ENCODE measurements around the gene ZFP69B. TPM values are rescaled to one million over a fixed set of nuclear protein-coding genes. Genes with fewer than 3 reads are reported as not detected.

ZFP69B gene
- total and polyA plus RNA-seq, 2 donors (not counting 3 experiments of a cell fraction or from before 2014, with no cell fraction given), result 0.81 to 3.4 TPM

DNA sequence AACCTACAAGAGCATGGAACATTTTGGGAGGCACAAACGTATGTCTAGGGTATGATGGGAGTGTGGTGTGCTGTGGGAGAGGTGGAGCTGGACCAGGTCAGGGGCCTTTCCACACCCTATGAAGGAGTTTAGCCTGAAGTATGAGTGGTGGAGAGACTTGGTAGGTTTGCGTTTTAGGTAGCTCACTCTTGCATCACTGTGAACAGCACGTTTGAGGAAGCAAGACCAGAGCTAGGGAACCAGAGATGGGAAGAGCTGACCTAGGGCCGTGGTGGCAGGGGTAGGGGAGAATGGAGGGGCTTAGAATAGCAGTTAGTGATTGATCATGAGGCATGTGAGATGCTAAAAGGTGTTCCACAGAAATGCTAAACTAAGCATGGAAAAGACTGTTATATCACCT is 25.1 kb upstream of the ZFP69B start:
- Histone ChIP-seq H2AFZ (ENCODE audit: low read depth, low read length) (no peak overlapping the region), H3K9ac (replicated peaks; ENCODE audit: extremely low read depth, insufficient read depth, low read length) (no peak overlapping the region), H3K4me2 (ENCODE audit: insufficient read depth, low read length) (no peak overlapping the region), H3K9me3 (replicated peaks; ENCODE audit: control insufficient read depth, insufficient read depth, low read length) (no peaks in the 10 kb centered on the region), H4K20me1 (replicated peaks; ENCODE audit: control insufficient read depth, extremely low read depth, insufficient read depth, low read length) (no peaks in the 10 kb centered on the region), H3K4me1 (ENCODE audit: control insufficient read depth, extremely low read depth, insufficient read depth, low read length) (no peaks in the 10 kb centered on the region), H3K4me3 (replicated peaks in 1 of 3; ENCODE audit: insufficient read depth in 1 of 3, low read depth in 1 of 3, low read length in 3 of 3) (no peak overlapping the region), H3K27me3 (ENCODE audit: control insufficient read depth in 2 of 2, insufficient read depth in 2 of 2, low read length in 2 of 2) (no peaks in the 10 kb centered on the region), H3K79me2 (ENCODE audit: control insufficient read depth, insufficient read depth, low read length) (no peaks in the 10 kb centered on the region), H3K9me1 (replicated peaks; ENCODE audit: control insufficient read depth, extremely low read depth, insufficient read depth, low read length) (no peaks in the 10 kb centered on the region), H3K36me3 (ENCODE audit: control insufficient read depth in 2 of 2, extremely low read depth in 1 of 2, insufficient read depth in 2 of 2, low read length in 2 of 2) (no peaks in the 10 kb centered on the region), H3K27ac (ENCODE audit: insufficient read depth, low read depth, low read length) (no peak overlapping the region)
- FAIRE-seq (no peak), DNase-seq (ENCODE audit: low read depth, low spot score) (no peak)
- intact Hi-C loops (cut with micrococcal nuclease), result no loop called here
- BruUV-seq (replicated peaks), result no TSS peak
- TF ChIP-seq JUN (IDR thresholded peaks at IDR 0.05; ENCODE audit: borderline replicate concordance, insufficient read depth, insufficient read length, low read depth), result no peak
- CTCF ChIA-PET, result interaction anchor here (0.6 to 4.8 kb wide), 4 partner anchors 13 to 299 kb away, joined by 3 to 34 read pairs (median 8); no protein-coding TSS in a partner anchor
- POLR2A ChIA-PET, result no interaction called here
- dilution Hi-C loops (cut with MboI; ENCODE audit: extremely low pct_ligation_motif_present, low sequenced_read_pairs), result no loop called here

DNA sequence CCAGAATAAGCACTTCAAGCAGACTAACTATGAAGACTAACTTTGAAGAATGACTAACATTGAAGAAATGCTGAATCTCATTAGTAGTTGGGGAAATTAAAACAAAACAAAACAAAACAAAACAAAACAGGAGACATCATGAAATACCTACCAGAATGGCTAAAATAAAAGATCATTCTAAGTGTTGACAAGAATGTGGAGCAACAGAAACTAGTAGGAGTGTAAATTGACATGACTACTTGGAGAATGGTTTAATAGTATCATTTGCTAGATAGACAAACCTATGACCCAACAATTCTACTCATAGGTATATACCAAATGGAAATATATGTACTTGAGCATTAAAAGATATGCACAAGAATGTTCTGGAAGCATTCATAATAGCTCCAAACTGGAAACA is 18.9 kb upstream of the ZFP69B start:
- peaks cover 2% of the 10 kb centered on the region for H3K4me1 ChIP-seq (ENCODE audit: control insufficient read depth, extremely low read depth, insufficient read depth, low read length)
- H3K27me3 ChIP-seq (ENCODE audit: control insufficient read depth in 2 of 2, insufficient read depth in 2 of 2, low read length in 2 of 2), result no peaks in the 10 kb centered on the region
- no peaks in the 10 kb centered on the region for H3K79me2 ChIP-seq (ENCODE audit: control insufficient read depth, insufficient read depth, low read length)
- no peaks in the 10 kb centered on the region for H4K20me1 ChIP-seq (replicated peaks; ENCODE audit: control insufficient read depth, extremely low read depth, insufficient read depth, low read length)
- no peak overlapping the region for H3K4me2 ChIP-seq (ENCODE audit: insufficient read depth, low read length)
- H3K9ac ChIP-seq (replicated peaks; ENCODE audit: extremely low read depth, insufficient read depth, low read length), result no peak overlapping the region
- no peak overlapping the region for H2AFZ ChIP-seq (ENCODE audit: low read depth, low read length)
- DNase-seq (ENCODE audit: low read depth, low spot score), result no peak
- intact Hi-C loops (cut with micrococcal nuclease) (no loop called here), dilution Hi-C loops (cut with MboI; ENCODE audit: extremely low pct_ligation_motif_present, low sequenced_read_pairs) (no loop called here)
- CTCF ChIA-PET, result interaction anchor here (0.6 to 1.7 kb wide), 4 partner anchors 8 to 288 kb away, joined by 3 to 4 read pairs (median 4); no protein-coding TSS in a partner anchor
- H3K36me3 ChIP-seq (ENCODE audit: control insufficient read depth in 2 of 2, extremely low read depth in 1 of 2, insufficient read depth in 2 of 2, low read length in 2 of 2), result no peaks in the 10 kb centered on the region
- no peak overlapping the region for H3K4me3 ChIP-seq (replicated peaks in 1 of 3; ENCODE audit: insufficient read depth in 1 of 3, low read depth in 1 of 3, low read length in 3 of 3)
- BruUV-seq (replicated peaks), result no TSS peak
- no peaks in the 10 kb centered on the region for H3K9me1 ChIP-seq (replicated peaks; ENCODE audit: control insufficient read depth, extremely low read depth, insufficient read depth, low read length)
- no peak for TF ChIP-seq FOS (IDR thresholded peaks at IDR 0.05; ENCODE audit: borderline replicate concordance, insufficient read depth, low read length)
- no peak for TF ChIP-seq MYC (IDR thresholded peaks at IDR 0.05; ENCODE audit: low read depth, low read length)
- TF ChIP-seq GATA2 (IDR thresholded peaks at IDR 0.05; ENCODE audit: insufficient read depth, insufficient read length, low read depth, low read length), result no peak
- no peak for TF ChIP-seq POLR2AphosphoS5 (IDR thresholded peaks at IDR 0.05; ENCODE audit: insufficient read depth, low read depth, low read length)
- TF ChIP-seq, protein P1, sequence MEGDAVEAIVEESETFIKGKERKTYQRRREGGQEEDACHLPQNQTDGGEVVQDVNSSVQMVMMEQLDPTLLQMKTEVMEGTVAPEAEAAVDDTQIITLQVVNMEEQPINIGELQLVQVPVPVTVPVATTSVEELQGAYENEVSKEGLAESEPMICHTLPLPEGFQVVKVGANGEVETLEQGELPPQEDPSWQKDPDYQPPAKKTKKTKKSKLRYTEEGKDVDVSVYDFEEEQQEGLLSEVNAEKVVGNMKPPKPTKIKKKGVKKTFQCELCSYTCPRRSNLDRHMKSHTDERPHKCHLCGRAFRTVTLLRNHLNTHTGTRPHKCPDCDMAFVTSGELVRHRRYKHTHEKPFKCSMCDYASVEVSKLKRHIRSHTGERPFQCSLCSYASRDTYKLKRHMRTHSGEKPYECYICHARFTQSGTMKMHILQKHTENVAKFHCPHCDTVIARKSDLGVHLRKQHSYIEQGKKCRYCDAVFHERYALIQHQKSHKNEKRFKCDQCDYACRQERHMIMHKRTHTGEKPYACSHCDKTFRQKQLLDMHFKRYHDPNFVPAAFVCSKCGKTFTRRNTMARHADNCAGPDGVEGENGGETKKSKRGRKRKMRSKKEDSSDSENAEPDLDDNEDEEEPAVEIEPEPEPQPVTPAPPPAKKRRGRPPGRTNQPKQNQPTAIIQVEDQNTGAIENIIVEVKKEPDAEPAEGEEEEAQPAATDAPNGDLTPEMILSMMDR (IDR thresholded peaks at IDR 0.05; ENCODE audit: extremely low read depth in 1 of 2, insufficient read depth in 1 of 2, low read depth in 1 of 2, low read length in 2 of 2), result no peak
- TF ChIP-seq, protein P2, sequence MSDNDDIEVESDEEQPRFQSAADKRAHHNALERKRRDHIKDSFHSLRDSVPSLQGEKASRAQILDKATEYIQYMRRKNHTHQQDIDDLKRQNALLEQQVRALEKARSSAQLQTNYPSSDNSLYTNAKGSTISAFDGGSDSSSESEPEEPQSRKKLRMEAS (IDR thresholded peaks at IDR 0.05; ENCODE audit: insufficient read depth, insufficient read length), result no peak
- no peak for TF ChIP-seq POLR2A (IDR thresholded peaks at IDR 0.05; ENCODE audit: low read depth, low read length)
- TF ChIP-seq JUN (IDR thresholded peaks at IDR 0.05; ENCODE audit: borderline replicate concordance, insufficient read depth, insufficient read length, low read depth), result no peak
- POLR2A ChIA-PET, result no interaction called here
- H3K9me3 ChIP-seq (replicated peaks; ENCODE audit: control insufficient read depth, insufficient read depth, low read length), result no peaks in the 10 kb centered on the region
- no peak overlapping the region for H3K27ac ChIP-seq (ENCODE audit: insufficient read depth, low read depth, low read length)
- FAIRE-seq, result no peak

Data from endothelial cell of umbilical vein (primary cell).